ENCODE results near the gene PTPN1. TPM values are rescaled to one million over a fixed set of nuclear protein-coding genes. Genes with fewer than 3 reads are reported as not detected.

The PTPN1 gene
- total RNA-seq, 4 donors from 2014 or later: 20.7 to 26.7 (median 23.7) TPM

GRCh38 chr20:50582591-50583234 lies 72.5 kb downstream of the PTPN1 start:
- Histone ChIP-seq H3K27ac (no peak overlapping the region), H3K9me3 (no peaks in the 10 kb centered on the region), H3K36me3 (peaks cover 0 to 98% (median 12%) of the 10 kb centered on the region in 3 donors), H3K27me3 (no peaks in the 10 kb centered on the region), H3K4me1 (peaks cover 0 to 28% (median 2%) of the 10 kb centered on the region in 4 donors), H3K4me3 (no peak overlapping the region)
- WGBS, 2 donors: 83 to 87% methylated on average over 26 of the region's 26 CpGs
- TF ChIP-seq EP300 (IDR thresholded peaks at IDR 0.05) (no peak), POLR2A (IDR thresholded peaks at IDR 0.05) (no peak), CTCF (IDR thresholded peaks at IDR 0.05) (no peak)
- no peak for DNase-seq (ENCODE audit: low spot score in 2 of 2)

- H3K27me3 ChIP-seq: no peaks in the 10 kb centered on the region
- DNase-seq (ENCODE audit: low spot score in 2 of 2): no peak
- TF ChIP-seq EP300 (IDR thresholded peaks at IDR 0.05) (no peak), CTCF (IDR thresholded peaks at IDR 0.05) (no peak), POLR2A (IDR thresholded peaks at IDR 0.05) (no peak)
- H3K27ac ChIP-seq: no peak overlapping the region
- 88 to 93% methylated on average over 15 of the region's 15 CpGs for WGBS, 2 donors
- H3K9me3 ChIP-seq: no peaks in the 10 kb centered on the region
- H3K4me1 ChIP-seq: peaks cover 0 to 28% (median 2%) of the 10 kb centered on the region in 4 donors
- H3K36me3 ChIP-seq: peaks cover 0 to 93% (median 12%) of the 10 kb centered on the region in 3 donors
- H3K4me3 ChIP-seq: no peak overlapping the region
These were observed 73.4 kb downstream of the PTPN1 start for GRCh38 chr20:50583442-50584150.

- Histone ChIP-seq H3K27ac (no peak overlapping the region), H3K9me3 (no peaks in the 10 kb centered on the region), H3K36me3 (peaks cover 0 to 86% (median 1%) of the 10 kb centered on the region in 3 donors), H3K27me3 (no peaks in the 10 kb centered on the region), H3K4me3 (no peak overlapping the region), H3K4me1 (peaks cover 0 to 27% (median 2%) of the 10 kb centered on the region in 4 donors)
- TF ChIP-seq CTCF (IDR thresholded peaks at IDR 0.05) (no peak), EP300 (IDR thresholded peaks at IDR 0.05) (no peak), POLR2A (IDR thresholded peaks at IDR 0.05) (no peak)
- no peak for DNase-seq (ENCODE audit: low spot score in 2 of 2)
- WGBS, 2 donors: 62 to 82% methylated on average over 2 of the region's 2 CpGs
These were observed 74.5 kb downstream of the PTPN1 start for GRCh38 chr20:50584687-50585086.

GRCh38 chr20:50585214-50585613 lies 75.0 kb downstream of the PTPN1 start:
- H3K9me3 ChIP-seq: no peaks in the 10 kb centered on the region
- TF ChIP-seq EP300 (IDR thresholded peaks at IDR 0.05): no peak
- no peak for TF ChIP-seq CTCF (IDR thresholded peaks at IDR 0.05)
- TF ChIP-seq POLR2A (IDR thresholded peaks at IDR 0.05): no peak
- 66 to 74% methylated on average over 5 of the region's 5 CpGs for WGBS, 2 donors
- H3K36me3 ChIP-seq: peaks cover 0 to 83% (median 0%) of the 10 kb centered on the region in 3 donors
- no peak overlapping the region for H3K4me3 ChIP-seq
- H3K27me3 ChIP-seq: no peaks in the 10 kb centered on the region
- DNase-seq (ENCODE audit: low spot score in 2 of 2): no peak
- H3K27ac ChIP-seq: peak overlapping the region in 1 of 4 donors; percentile 15
- peaks cover 0 to 22% (median 2%) of the 10 kb centered on the region in 4 donors for H3K4me1 ChIP-seq

GRCh38 chr20:50585678-50586077 lies 75.5 kb downstream of the PTPN1 start:
- Histone ChIP-seq H3K27ac (peak overlapping the region in 1 of 4 donors; percentile 15), H3K4me1 (peaks cover 0 to 19% (median 2%) of the 10 kb centered on the region in 4 donors), H3K9me3 (no peaks in the 10 kb centered on the region), H3K36me3 (peaks cover 0 to 79% (median 0%) of the 10 kb centered on the region in 3 donors), H3K27me3 (no peaks in the 10 kb centered on the region), H3K4me3 (no peak overlapping the region)
- WGBS, 2 donors: 85 to 86% methylated on average over 9 of the region's 9 CpGs
- DNase-seq (ENCODE audit: low spot score in 2 of 2): no peak
- TF ChIP-seq CTCF (IDR thresholded peaks at IDR 0.05) (no peak), EP300 (IDR thresholded peaks at IDR 0.05) (no peak), POLR2A (IDR thresholded peaks at IDR 0.05) (no peak)
